ENCODE results near the gene DENND1A.
"Not testable (repeated sequence)": the region's sequence is repeated elsewhere in the genome, so short reads cannot be mapped to it uniquely, and the experiment has no call there.

DENND1A gene

GRCh38 chr9:123341816-123342215 lies 588.1 kb downstream of the DENND1A start:
- DNase-seq: no peak

DNA sequence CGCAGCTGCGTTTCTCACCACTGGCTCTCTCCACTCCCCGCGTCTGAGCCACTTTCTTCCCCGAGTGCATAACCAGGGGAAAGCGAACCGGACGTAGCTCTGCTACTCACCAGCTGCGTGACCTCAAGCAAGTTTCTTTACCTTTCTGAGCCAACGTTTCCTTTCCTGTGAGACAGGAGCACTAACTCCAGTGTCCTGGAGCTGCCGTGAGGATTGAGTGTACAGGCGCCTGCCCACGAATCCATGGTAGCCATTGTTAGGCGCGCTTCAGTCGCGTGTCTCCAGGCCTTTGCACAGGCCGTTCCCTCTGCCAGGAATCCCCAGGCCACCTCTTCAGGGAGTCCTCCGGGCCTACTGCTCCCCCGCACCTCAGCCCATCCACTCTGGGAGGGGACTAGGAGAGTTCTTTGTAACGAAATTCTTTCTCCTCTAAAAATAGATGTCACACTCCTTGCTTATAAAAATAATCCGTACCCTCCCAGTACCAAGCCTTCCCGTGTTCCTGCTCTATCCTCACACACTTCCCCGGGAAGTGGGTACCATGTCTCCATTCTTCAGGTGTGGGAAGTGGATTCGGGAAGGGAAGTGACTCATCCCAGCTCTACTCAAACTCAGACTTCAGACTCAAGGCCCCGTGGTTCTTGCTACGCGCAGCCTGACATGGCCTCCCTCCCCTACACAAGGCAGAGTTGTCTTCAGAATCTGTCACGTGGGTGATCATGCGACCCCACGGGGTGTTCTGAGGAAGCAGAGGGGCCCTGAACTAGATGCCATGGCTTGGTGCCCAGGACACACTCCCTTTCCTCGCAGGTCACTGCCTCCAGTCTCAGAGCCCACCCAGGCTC lies 590.0 kb downstream of the DENND1A start:
- no peak for DNase-seq

- DNase-seq: no peak
These were observed 590.9 kb downstream of the DENND1A start for GRCh38 chr9:123338710-123339665.

DNA sequence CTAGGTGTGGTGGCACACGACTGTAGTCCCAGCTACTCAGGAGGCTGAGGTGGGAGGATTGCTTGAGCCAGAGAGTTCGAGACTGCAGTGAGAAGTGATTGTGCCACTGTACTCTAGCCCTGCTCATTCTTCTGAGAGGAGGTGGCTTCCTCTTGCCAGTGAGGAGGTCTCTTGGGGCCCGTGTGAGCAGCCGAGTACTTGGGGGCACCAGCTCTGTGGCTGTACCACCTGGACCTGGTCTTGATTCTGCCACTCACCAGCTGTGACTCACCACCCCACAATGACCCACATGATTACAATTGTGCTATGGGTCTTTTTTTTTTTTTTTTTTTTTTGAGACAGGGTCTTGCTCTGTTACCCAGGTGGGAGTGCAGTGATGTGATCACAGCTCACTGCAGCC lies 592.0 kb downstream of the DENND1A start:
- DNase-seq: no peak

GRCh38 chr9:123336959-123337358 lies 593.0 kb downstream of the DENND1A start:
- no peak for DNase-seq

- no peak for DNase-seq
These were observed 593.5 kb downstream of the DENND1A start for GRCh38 chr9:123336449-123336848.

DNA sequence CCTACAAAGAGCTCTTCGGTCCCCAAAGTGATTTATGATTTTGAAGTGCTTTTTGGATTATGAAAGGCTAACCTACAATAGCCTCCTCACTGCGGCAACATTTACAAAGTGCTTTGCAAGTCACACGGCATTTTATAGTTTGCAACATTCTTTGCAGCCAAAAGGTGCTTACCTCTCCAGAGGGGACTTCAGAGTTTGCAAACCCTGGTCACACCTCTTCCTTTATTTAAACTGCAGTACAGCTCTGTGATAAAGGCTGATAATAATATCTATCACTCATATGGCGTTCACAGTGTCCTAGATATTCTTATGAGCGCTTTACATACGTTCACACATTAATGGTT lies 594.0 kb downstream of the DENND1A start:
- DNase-seq: no peak

DNA sequence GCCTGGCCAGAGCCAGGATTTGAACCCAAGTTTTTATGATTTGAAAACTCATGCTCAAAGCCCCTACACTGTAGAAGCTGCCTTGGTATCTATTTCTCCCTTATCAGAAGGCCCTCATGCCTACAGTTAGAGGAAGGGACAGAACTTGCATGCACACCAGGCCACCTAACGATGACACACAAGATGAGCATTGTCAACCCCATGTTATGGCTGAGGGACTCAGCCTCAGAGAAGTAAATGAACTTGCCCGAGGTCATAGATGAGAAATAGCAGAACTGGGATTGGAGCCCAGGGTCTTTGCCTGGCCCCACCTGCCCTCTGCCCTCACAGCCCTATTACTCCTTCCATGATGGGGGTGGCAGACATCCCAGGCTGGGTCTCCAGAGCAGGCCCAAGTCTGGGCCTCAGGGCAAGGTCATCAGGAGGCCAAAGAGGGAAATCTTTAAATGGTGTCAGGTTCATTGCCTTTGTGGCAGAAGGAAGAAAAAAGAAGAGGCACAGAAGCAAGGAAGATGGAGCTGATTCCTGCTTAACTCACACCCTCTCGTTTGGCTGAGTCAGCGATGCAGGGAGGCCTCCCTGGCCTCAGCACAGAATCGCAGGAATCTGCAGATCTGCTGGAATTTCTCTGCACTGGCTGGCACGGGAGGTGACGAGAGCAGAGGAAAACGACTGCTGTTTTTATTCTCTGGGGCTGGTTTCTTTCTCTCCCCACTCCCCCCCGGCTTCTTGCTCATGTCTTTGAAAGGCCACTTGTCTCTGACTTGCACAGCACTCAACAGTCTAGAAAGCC lies 594.5 kb downstream of the DENND1A start:
- DNase-seq: no peak

DNA sequence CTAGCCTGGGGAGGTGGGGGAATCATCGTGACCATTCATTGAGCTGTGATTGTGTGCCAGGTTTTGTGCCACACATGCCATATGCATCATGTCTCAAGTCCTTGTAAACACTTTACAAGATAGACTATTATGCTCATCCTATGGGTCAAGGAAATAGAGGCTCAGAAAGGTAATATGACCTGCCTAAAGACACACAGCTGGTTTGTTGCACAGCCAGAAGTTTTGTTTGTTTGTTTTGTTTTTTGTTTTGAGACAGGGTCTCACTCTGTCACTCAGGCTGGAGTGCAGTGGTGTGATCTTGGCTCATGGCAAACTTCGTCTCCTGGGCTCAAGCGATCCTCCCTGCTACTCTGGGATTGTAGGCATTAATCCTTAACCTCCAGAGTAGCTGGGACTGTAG lies 595.3 kb downstream of the DENND1A start:
- no peak for DNase-seq

DNA sequence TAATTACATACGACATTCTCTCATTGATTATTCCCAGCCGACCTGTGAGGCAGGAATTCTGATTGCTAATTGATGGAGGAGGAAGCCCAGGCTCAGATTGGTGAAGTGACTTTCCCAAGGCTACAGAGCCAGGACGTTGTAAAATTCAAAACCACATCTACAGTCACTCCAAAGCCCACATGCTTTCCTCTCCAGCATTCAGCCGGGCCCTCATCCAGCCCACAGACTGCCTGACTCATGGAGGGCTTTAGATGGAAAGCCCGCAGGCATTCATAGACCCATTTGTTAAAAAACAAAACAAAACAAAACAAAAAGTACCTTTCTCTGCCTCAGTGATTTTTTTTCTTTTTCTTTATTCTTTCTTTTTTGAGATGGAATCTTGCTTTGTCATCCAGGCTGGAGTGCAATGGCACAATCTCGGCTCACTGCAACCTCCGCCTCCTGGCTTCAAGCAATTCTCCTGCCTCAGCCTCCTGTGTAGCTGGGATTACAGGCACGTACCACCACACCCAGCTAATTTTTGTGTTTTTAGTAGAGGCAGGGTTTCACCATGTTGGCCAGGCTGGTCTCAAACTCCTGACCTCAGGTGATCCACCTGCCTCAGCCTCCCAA lies 596.8 kb downstream of the DENND1A start:
- DNase-seq: not testable (repeated sequence)

DNA sequence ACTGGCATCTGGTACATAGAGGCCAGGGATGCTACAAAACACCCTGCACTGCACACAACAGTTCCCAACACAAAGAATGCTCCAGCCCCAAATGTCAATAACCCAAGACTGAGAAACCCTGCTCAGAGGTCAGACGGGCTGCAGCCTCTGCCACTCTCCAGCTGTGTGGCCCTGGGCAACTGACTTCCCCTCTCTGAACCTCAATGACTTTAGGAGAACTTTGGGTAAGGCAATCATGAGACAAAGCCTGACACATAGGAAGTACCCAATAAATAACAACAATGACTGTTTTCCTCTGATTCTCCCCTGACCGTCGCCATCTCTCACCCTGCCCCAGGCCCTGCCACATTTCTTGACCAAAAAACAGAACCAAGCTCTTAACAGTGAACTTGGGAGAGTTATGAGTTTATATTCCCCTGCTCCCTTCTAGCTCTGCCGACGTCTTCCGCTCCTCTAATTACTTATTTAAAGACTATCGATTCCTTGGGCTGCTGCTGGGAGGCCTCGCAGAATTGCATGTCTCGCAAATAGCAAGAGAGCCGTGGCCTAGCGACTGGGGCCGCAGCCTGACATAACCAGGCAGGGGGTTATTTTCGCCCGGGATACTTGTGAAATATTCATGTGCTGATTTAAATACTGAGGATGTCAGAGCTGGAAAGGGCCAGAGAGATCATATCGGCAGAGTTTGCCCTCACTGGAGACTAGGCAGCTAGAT lies 598.4 kb downstream of the DENND1A start:
- no peak for DNase-seq
